Uterus (tissue), 2 donors: ENCODE measurements around the gene CWF19L1.

ENCODE experiments used
- POLR2A ChIP-seq, 2 donors: fragments of 450-650 bp; IDR thresholded peaks; one replicate each; pipeline ENCODE4 v1.6.1; 2016; ENCODE audit warnings: antibody characterized with exemption in 2 of 2, mild to moderate bottlenecking in 1 of 2, moderate library complexity in 1 of 2
- TF ChIP-seq, protein P1 (sequence below), 4 experiments: fragments of 200-600 bp in 2 of 4; fragments of 450-650 bp in 2 of 4; sonication (generic) in 2 of 4; IDR thresholded peaks; one replicate each; pipeline ENCODE4 v1.5.1; 2016 to 2019; ENCODE audit warnings: antibody characterized with exemption in 4 of 4, mild to moderate bottlenecking in 2 of 4, moderate library complexity in 1 of 4

DNA sequence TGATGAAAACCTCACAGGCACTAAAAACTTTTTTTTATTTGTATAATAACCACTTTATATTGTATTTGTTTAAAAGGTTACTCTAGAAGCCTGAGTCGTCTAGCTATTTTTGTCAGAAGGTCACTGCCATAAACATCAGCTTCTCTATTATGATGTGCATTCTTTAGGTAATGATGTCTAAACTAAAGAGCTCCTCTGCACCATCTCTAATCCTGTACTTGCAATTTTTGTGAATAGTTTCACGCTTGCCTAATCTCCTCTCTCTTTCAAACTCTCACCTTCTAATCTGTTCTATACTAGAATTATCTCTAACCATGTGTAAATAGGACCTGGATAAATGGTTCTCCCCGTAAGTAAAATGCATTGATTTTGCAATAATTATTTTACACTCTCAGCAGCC is 27.6 kb downstream of the CWF19L1 start:
- TF ChIP-seq, protein P1, sequence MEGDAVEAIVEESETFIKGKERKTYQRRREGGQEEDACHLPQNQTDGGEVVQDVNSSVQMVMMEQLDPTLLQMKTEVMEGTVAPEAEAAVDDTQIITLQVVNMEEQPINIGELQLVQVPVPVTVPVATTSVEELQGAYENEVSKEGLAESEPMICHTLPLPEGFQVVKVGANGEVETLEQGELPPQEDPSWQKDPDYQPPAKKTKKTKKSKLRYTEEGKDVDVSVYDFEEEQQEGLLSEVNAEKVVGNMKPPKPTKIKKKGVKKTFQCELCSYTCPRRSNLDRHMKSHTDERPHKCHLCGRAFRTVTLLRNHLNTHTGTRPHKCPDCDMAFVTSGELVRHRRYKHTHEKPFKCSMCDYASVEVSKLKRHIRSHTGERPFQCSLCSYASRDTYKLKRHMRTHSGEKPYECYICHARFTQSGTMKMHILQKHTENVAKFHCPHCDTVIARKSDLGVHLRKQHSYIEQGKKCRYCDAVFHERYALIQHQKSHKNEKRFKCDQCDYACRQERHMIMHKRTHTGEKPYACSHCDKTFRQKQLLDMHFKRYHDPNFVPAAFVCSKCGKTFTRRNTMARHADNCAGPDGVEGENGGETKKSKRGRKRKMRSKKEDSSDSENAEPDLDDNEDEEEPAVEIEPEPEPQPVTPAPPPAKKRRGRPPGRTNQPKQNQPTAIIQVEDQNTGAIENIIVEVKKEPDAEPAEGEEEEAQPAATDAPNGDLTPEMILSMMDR (IDR thresholded peaks at IDR 0.05), result no peak
- TF ChIP-seq POLR2A (IDR thresholded peaks at IDR 0.05), result no peak
